HCT116 (cell line): ENCODE measurements around the gene ETF1. TPM values are rescaled to one million over a fixed set of nuclear protein-coding genes. Genes with fewer than 3 reads are reported as not detected.

Source experiments
- ATAC-seq: fragments of 200-7000 bp; cut with Tn5 transposase; 2 replicates; pipeline ENCODE4 v1.9.1; 2020; ENCODE audit warnings: mild to moderate bottlenecking, moderate library complexity
- BruUV-seq: library from RNA; stranded (reverse); fragments of 400-500 nt; replicated peaks from 2 replicates; lab custom pipeline; 2021; lab: Mats Ljungman, UMichigan
- CTCF ChIA-PET: fragments of 300-600 bp; sonication (Branson Sonifier 250); formaldehyde crosslinking; loops from one replicate; lab custom pipeline; 2021; ENCODE audit warnings: antibody characterized with exemption; lab: Charles Lee
- POLR2A ChIA-PET: fragments of 300-600, 350-600 bp; sonication (Branson Sonifier 250); formaldehyde crosslinking; loops from one replicate; lab custom pipeline; 2021; ENCODE audit warnings: antibody characterized with exemption; lab: Charles Lee
- RAD21 ChIA-PET, 2 experiments: fragments of 300-600 bp; sonication (Branson Sonifier 250); formaldehyde crosslinking; loops; one replicate each; lab custom pipeline; 2023; ENCODE audit warnings: low total read pairs in 2 of 2; ENCODE audit not compliant: uncharacterized antibody in 2 of 2, unreplicated experiment in 2 of 2, low non-redundant PET in 1 of 2; lab: Charles Lee
- DNase-seq: peaks from one replicate; pipeline ENCODE4 v3.0.0-alpha.2; 2010; ENCODE audit warnings: low read depth, low spot score
- H2AFZ ChIP-seq: fragments of 200-600 bp; shearing (Covaris generic), sonication (generic); 2 replicates; pipeline ENCODE4 v1.6.1; 2017; ENCODE audit warnings: low read depth, mixed run types, mixed read lengths, antibody characterized with exemption, low read length; ENCODE audit not compliant: poor library complexity, severe bottlenecking
- H3K27ac ChIP-seq: 2 replicates; pipeline ENCODE4 v1.5.1; 2012; ENCODE audit warnings: low read depth, low read length
- H3K27me3 ChIP-seq: fragments of 200-600 bp; sonication (generic); 2 replicates; pipeline ENCODE4 v1.6.1; 2016; ENCODE audit warnings: mixed run types, low read length, mixed read lengths; ENCODE audit not compliant: insufficient read depth
- H3K36me3 ChIP-seq, 2 experiments: fragments of 200-500 bp in 1 of 2; fragments of 200-600 bp in 1 of 2; sonication (Bioruptor generic) in 1 of 2; sonication (generic) in 1 of 2; 2 replicates each; pipeline versions ENCODE4 v1.5.1 to v1.6.1; 2014 to 2016; ENCODE audit warnings: low read length in 2 of 2, inconsistent platforms in 1 of 2, mixed read lengths in 1 of 2, mixed run types in 1 of 2; ENCODE audit not compliant: insufficient read depth in 2 of 2, control insufficient read depth in 1 of 2
- H3K4me1 ChIP-seq, 2 experiments: fragments of 200-600 bp in 1 of 2; sonication (generic) in 1 of 2; 2 replicates each; pipeline versions ENCODE4 v1.5.1 to v1.6.1; 2012 to 2017; ENCODE audit warnings: low read length in 2 of 2, inconsistent platforms in 1 of 2, mild to moderate bottlenecking in 1 of 2, mixed read lengths in 1 of 2, mixed run types in 1 of 2, moderate library complexity in 1 of 2; ENCODE audit not compliant: insufficient read depth in 2 of 2, control insufficient read depth in 1 of 2
- H3K4me2 ChIP-seq: fragments of 200-600 bp; sonication (generic); 2 replicates; pipeline ENCODE4 v1.6.1; 2017; ENCODE audit warnings: mixed run types, low read length, mixed read lengths
- H3K4me3 ChIP-seq, 2 experiments: fragments of 200-600 bp in 1 of 2; sonication (generic) in 1 of 2; replicated peaks in 1 of 2; 2 replicates each; pipeline ENCODE4 v1.5.1; 2011 to 2016; ENCODE audit warnings: low read length in 2 of 2, control low read depth in 1 of 2, low read depth in 1 of 2, mild to moderate bottlenecking in 1 of 2, mixed read lengths in 1 of 2, mixed run types in 1 of 2
- H3K79me2 ChIP-seq: fragments of 200-600 bp; sonication (generic); 2 replicates; pipeline ENCODE4 v1.6.1; 2017; ENCODE audit warnings: mild to moderate bottlenecking, mixed run types, low read length, moderate library complexity, mixed read lengths; ENCODE audit not compliant: insufficient read depth
- H3K9ac ChIP-seq: fragments of 200-600 bp; sonication (generic); 2 replicates; pipeline ENCODE4 v1.6.1; 2016; ENCODE audit warnings: low read length, mixed read lengths
- H3K9me2 ChIP-seq: fragments of 200-600 bp; sonication (generic), shearing (Covaris generic); 2 replicates; pipeline ENCODE4 v1.6.1; 2017; ENCODE audit warnings: mixed run types, mild to moderate bottlenecking, moderate library complexity; ENCODE audit not compliant: insufficient read depth
- H3K9me3 ChIP-seq, 2 experiments: fragments of 200-500 bp in 1 of 2; fragments of 200-600 bp in 1 of 2; sonication (Bioruptor generic) in 1 of 2; sonication (generic) in 1 of 2; 2 replicates each; pipeline ENCODE4 v1.6.1; 2014 to 2017; ENCODE audit warnings: low read length in 2 of 2, mixed read lengths in 2 of 2, inconsistent platforms in 1 of 2, low read depth in 1 of 2, mild to moderate bottlenecking in 1 of 2, mixed run types in 1 of 2, moderate library complexity in 1 of 2; ENCODE audit not compliant: control insufficient read depth in 1 of 2, insufficient read depth in 1 of 2
- H4K20me1 ChIP-seq: fragments of 200-600 bp; sonication (generic), shearing (Covaris generic); 2 replicates; pipeline ENCODE4 v1.6.1; 2017; ENCODE audit warnings: mixed run types, mild to moderate bottlenecking, moderate library complexity; ENCODE audit not compliant: insufficient read depth
- ELF1 ChIP-seq: IDR thresholded peaks from 2 replicates; pipeline ENCODE4 v1.6.1; 2012; ENCODE audit warnings: low read depth, borderline replicate concordance
- EZH2 ChIP-seq: fragments of 200-600 bp; sonication (generic); IDR thresholded peaks from 2 replicates; pipeline ENCODE4 v1.6.1; 2017; ENCODE audit warnings: antibody characterized with exemption, mixed run types
- FOSL1 ChIP-seq: IDR thresholded peaks from 2 replicates; pipeline ENCODE4 v1.6.1; 2012; ENCODE audit warnings: low read depth
- JUND ChIP-seq: IDR thresholded peaks from 2 replicates; pipeline ENCODE4 v1.6.1; 2012
- POLR2AphosphoS5 ChIP-seq: IDR thresholded peaks from 2 replicates; pipeline ENCODE4 v1.6.1; 2011; ENCODE audit warnings: mild to moderate bottlenecking, low read depth, low read length, moderate library complexity
- RAD21 ChIP-seq: IDR thresholded peaks from 2 replicates; pipeline ENCODE4 v1.6.1; 2012; ENCODE audit warnings: low read depth, mild to moderate bottlenecking
- SIN3A ChIP-seq: IDR thresholded peaks from 2 replicates; pipeline ENCODE4 v1.6.1; 2012; ENCODE audit warnings: low read depth
- SP1 ChIP-seq: IDR thresholded peaks from 2 replicates; pipeline ENCODE4 v1.6.1; 2012; ENCODE audit warnings: low read depth
- YY1 ChIP-seq: IDR thresholded peaks from 2 replicates; pipeline ENCODE4 v1.6.1; 2011; ENCODE audit warnings: low read length, low read depth, moderate library complexity, mild to moderate bottlenecking; ENCODE audit not compliant: insufficient replicate concordance; ENCODE audit errors: extremely low read depth
- intact Hi-C: fragments of 100-400 bp; cut with micrococcal nuclease; formaldehyde crosslinking; loops from 2 replicates; pipeline ENCODE4 v1.10.0; 2022
- total RNA-seq: library from RNA; stranded (reverse); gene quantifications from one replicate; pipeline ENCODE4 v1.2.1, GENCODE V29; 2021; ENCODE audit not compliant: unreplicated experiment
- TF ChIP-seq, protein P1 (sequence below): IDR thresholded peaks from 2 replicates; pipeline ENCODE4 v1.6.1; 2011; ENCODE audit warnings: mild to moderate bottlenecking, low read length, moderate library complexity; ENCODE audit not compliant: insufficient replicate concordance; ENCODE audit errors: extremely low read depth
- TF ChIP-seq, protein P2 (sequence below): IDR thresholded peaks from 2 replicates; pipeline ENCODE4 v1.6.1; 2012

The ETF1 gene
- total RNA-seq, 1 experiment from 2014 or later, result 178 TPM

DNA sequence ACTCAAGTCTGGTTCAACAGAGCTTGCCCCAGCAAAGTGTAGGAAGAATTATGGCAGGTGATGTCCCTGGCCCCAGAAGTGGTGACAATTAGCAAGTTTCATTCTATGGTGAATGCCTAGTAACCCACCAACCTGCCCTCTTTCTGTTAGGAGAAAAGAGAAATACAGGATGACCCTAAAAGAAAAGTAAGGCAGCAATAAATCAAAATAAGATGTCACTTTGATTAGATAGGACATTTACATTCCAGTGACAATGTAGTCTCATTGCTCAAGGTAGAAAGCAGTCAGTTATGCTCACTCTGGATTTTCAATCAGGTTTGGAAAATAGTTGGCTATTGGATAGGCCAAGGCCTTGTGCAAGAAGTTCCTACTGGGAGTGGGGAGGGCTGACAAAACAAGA, 37.7 kb upstream of the ETF1 start:
- H3K27me3 ChIP-seq, result no peaks in the 10 kb centered on the region

More for the DNA sequence above, 37.7 kb upstream of the ETF1 start:
- Histone ChIP-seq H3K4me1 (peaks cover 5 to 13% of the 10 kb centered on the region in 2 experiments; a peak in 3 of 4 replicates), H3K9me3 (no peaks in the 10 kb centered on the region), H3K79me2 (no peaks in the 10 kb centered on the region), H2AFZ (no peak overlapping the region), H3K9ac (no peak overlapping the region), H3K4me3 (no peak overlapping the region), H3K4me2 (no peak overlapping the region), H3K9me2 (no peaks in the 10 kb centered on the region), H3K36me3 (no peaks in the 10 kb centered on the region)
- DNase-seq (no peak), ATAC-seq (no peak)
- POLR2A ChIA-PET, result no interaction called here
- no TSS peak for BruUV-seq
- no peak for TF ChIP-seq YY1
- TF ChIP-seq, protein P1, sequence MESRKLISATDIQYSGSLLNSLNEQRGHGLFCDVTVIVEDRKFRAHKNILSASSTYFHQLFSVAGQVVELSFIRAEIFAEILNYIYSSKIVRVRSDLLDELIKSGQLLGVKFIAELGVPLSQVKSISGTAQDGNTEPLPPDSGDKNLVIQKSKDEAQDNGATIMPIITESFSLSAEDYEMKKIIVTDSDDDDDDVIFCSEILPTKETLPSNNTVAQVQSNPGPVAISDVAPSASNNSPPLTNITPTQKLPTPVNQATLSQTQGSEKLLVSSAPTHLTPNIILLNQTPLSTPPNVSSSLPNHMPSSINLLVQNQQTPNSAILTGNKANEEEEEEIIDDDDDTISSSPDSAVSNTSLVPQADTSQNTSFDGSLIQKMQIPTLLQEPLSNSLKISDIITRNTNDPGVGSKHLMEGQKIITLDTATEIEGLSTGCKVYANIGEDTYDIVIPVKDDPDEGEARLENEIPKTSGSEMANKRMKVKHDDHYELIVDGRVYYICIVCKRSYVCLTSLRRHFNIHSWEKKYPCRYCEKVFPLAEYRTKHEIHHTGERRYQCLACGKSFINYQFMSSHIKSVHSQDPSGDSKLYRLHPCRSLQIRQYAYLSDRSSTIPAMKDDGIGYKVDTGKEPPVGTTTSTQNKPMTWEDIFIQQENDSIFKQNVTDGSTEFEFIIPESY, result no peak
- TF ChIP-seq, protein P2, sequence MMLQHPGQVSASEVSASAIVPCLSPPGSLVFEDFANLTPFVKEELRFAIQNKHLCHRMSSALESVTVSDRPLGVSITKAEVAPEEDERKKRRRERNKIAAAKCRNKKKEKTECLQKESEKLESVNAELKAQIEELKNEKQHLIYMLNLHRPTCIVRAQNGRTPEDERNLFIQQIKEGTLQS, result no peak
- TF ChIP-seq ELF1, result no peak
- TF ChIP-seq SP1, result no peak
- TF ChIP-seq FOSL1, result no peak
- TF ChIP-seq RAD21, result no peak
- TF ChIP-seq SIN3A, result no peak
- TF ChIP-seq JUND, result no peak
- no peak for TF ChIP-seq EZH2
- no peak for TF ChIP-seq POLR2AphosphoS5
- TF ChIP-seq, all 23 proteins: peak for 0
- H4K20me1 ChIP-seq, result no peaks in the 10 kb centered on the region
- H3K27ac ChIP-seq, result no peak overlapping the region
- ChIA-PET RAD21 (no interaction called here), CTCF (no interaction called here)
- intact Hi-C loops, result no loop called here
